CD4-positive, CD25-positive, alpha-beta regulatory T cell (primary cell): ENCODE measurements around the gene KMT2C. TPM values are rescaled to one million over a fixed set of nuclear protein-coding genes. Genes with fewer than 3 reads are reported as not detected.
A peak's percentile ranks its signal among the peaks of the same experiment; 100 is the strongest.
"Not testable (repeated sequence)": the region's sequence is repeated elsewhere in the genome, so short reads cannot be mapped to it uniquely, and the experiment has no call there.

Experiments used
- ATAC-seq, 2 donors: fragments of 150-1000 bp; cut with Tn5 transposase; one replicate each; pipeline ENCODE4 v1.10.0; 2021; ENCODE audit warnings: low read depth in 2 of 2, moderate number of reproducible peaks in 2 of 2, moderate library complexity in 1 of 2
- DNase-seq, 3 donors: peaks; one replicate each; pipeline versions ENCODE4 v3.0.0 to v3.0.0-alpha.2; 2012 to 2022; ENCODE audit warnings: mixed read lengths in 1 of 3
- H3K27ac ChIP-seq: one replicate; pipeline ENCODE4 v1.7.0; 2013; ENCODE audit warnings: mild to moderate bottlenecking, low read length; ENCODE audit not compliant: insufficient read depth, poor library complexity, severe bottlenecking
- H3K27me3 ChIP-seq: one replicate; pipeline ENCODE4 v1.7.0; 2013; ENCODE audit warnings: low read length; ENCODE audit not compliant: control insufficient read depth, insufficient read depth
- H3K36me3 ChIP-seq: one replicate; pipeline ENCODE4 v1.7.0; 2013; ENCODE audit warnings: mild to moderate bottlenecking, low read length, moderate library complexity; ENCODE audit not compliant: control insufficient read depth, insufficient read depth
- H3K4me1 ChIP-seq: 2 replicates; pipeline ENCODE4 v1.7.0; 2013; ENCODE audit warnings: mild to moderate bottlenecking, low read length; ENCODE audit not compliant: insufficient read depth, control insufficient read depth, poor library complexity, severe bottlenecking
- H3K4me3 ChIP-seq: one replicate; pipeline ENCODE4 v1.7.0; 2013; ENCODE audit warnings: low read depth, mild to moderate bottlenecking, low read length, moderate library complexity
- H3K9me3 ChIP-seq, 2 experiments: 1 replicate in 1 of 2; 2 replicates in 1 of 2; pipeline ENCODE4 v1.7.0; 2013; ENCODE audit warnings: low read length in 2 of 2, mild to moderate bottlenecking in 1 of 2, moderate library complexity in 1 of 2; ENCODE audit not compliant: control insufficient read depth in 2 of 2
- H3K27ac Mint-ChIP-seq, 3 donors: one replicate each; pipeline ENCODE4 v1.8.0; 2020 to 2022; ENCODE audit warnings: mild to moderate bottlenecking in 3 of 3, mixed read lengths in 3 of 3, moderate library complexity in 2 of 3
- H3K27me3 Mint-ChIP-seq: one replicate; pipeline ENCODE4 v1.8.0; 2022; ENCODE audit warnings: mild to moderate bottlenecking, mixed read lengths
- H3K36me3 Mint-ChIP-seq: one replicate; pipeline ENCODE4 v1.8.0; 2020; ENCODE audit warnings: mixed read lengths
- H3K4me1 Mint-ChIP-seq, 4 donors: one replicate each; pipeline ENCODE4 v1.8.0; 2020 to 2022; ENCODE audit warnings: mixed read lengths in 4 of 4, mild to moderate bottlenecking in 1 of 4
- H3K4me3 Mint-ChIP-seq, 4 donors: one replicate each; pipeline ENCODE4 v1.8.0; 2020 to 2022; ENCODE audit warnings: mild to moderate bottlenecking in 4 of 4, mixed read lengths in 4 of 4, moderate library complexity in 3 of 4
- H3K9me3 Mint-ChIP-seq, 7 donors: one replicate each; pipeline ENCODE4 v1.8.0; 2020 to 2022; ENCODE audit warnings: mixed read lengths in 7 of 7, mild to moderate bottlenecking in 3 of 7, moderate library complexity in 2 of 7
- polyA plus RNA-seq, 4 donors: library from polyadenylated mRNA; unstranded; fragments of 300-500 nt; fragmentation: Illumina TruSeq; gene quantifications; one replicate each; pipeline ENCODE4 v1.2.3, GENCODE V29; 2021
- total RNA-seq: library from RNA; stranded (reverse); gene quantifications from one replicate; pipeline ENCODE4 v1.2.3, GENCODE V29; 2022

KMT2C gene
- total and polyA plus RNA-seq, 5 donors from 2014 or later: 8.6 to 160 (median 9.5) TPM

- H3K9me3 Mint-ChIP-seq, H3K27me3 Mint-ChIP-seq, H3K4me3 Mint-ChIP-seq, H3K9me3 ChIP-seq, H3K27me3 ChIP-seq, H3K4me3 ChIP-seq, ATAC-seq, H3K27ac ChIP-seq, H3K4me1 ChIP-seq, DNase-seq, H3K27ac Mint-ChIP-seq: not testable (repeated sequence)
- Mint-ChIP-seq H3K36me3 (peaks cover 53% of the 10 kb centered on the region), H3K4me1 (peaks cover 14 to 31% (median 25%) of the 10 kb centered on the region in 4 donors)
- H3K36me3 ChIP-seq: peaks cover 10% of the 10 kb centered on the region
Observed at GRCh38 chr7:152259645-152260044, 176.2 kb downstream of the KMT2C start.

- H3K4me3 Mint-ChIP-seq, DNase-seq, H3K9me3 ChIP-seq, H3K9me3 Mint-ChIP-seq, H3K27ac ChIP-seq, H3K27me3 Mint-ChIP-seq, H3K27ac Mint-ChIP-seq, H3K4me3 ChIP-seq, H3K4me1 ChIP-seq, ATAC-seq, H3K27me3 ChIP-seq: not testable (repeated sequence)
- H3K36me3 Mint-ChIP-seq: peaks cover 44% of the 10 kb centered on the region
- H3K36me3 ChIP-seq: peaks cover 22% of the 10 kb centered on the region
- H3K4me1 Mint-ChIP-seq: peaks cover 5 to 25% (median 11%) of the 10 kb centered on the region in 4 donors
Observed at GRCh38 chr7:152247851-152248250, 188.0 kb downstream of the KMT2C start.

GRCh38 chr7:152245417-152245816, 190.4 kb downstream of the KMT2C start:
- H3K27ac ChIP-seq, H3K4me3 ChIP-seq, H3K4me1 ChIP-seq, H3K9me3 ChIP-seq, H3K36me3 ChIP-seq, H3K27me3 ChIP-seq, DNase-seq, ATAC-seq, H3K4me3 Mint-ChIP-seq, H3K9me3 Mint-ChIP-seq, H3K27me3 Mint-ChIP-seq, H3K27ac Mint-ChIP-seq: not testable (repeated sequence)
- peaks cover 10 to 26% (median 16%) of the 10 kb centered on the region in 4 donors for H3K4me1 Mint-ChIP-seq
- H3K36me3 Mint-ChIP-seq: peaks cover 34% of the 10 kb centered on the region

- not testable (repeated sequence) for H3K4me3 Mint-ChIP-seq, H3K27ac Mint-ChIP-seq, H3K9me3 ChIP-seq, H3K4me3 ChIP-seq, H3K36me3 ChIP-seq, H3K27me3 Mint-ChIP-seq, DNase-seq, H3K27me3 ChIP-seq, H3K4me1 ChIP-seq, ATAC-seq, H3K9me3 Mint-ChIP-seq, H3K27ac ChIP-seq
- peaks cover 28% of the 10 kb centered on the region for H3K36me3 Mint-ChIP-seq
- peaks cover 10 to 30% (median 16%) of the 10 kb centered on the region in 4 donors for H3K4me1 Mint-ChIP-seq
Observed at GRCh38 chr7:152243464-152243863, 192.3 kb downstream of the KMT2C start.

GRCh38 chr7:152241301-152241700, 194.5 kb downstream of the KMT2C start:
- not testable (repeated sequence) for ATAC-seq, DNase-seq, H3K27me3 Mint-ChIP-seq, H3K9me3 ChIP-seq, H3K27me3 ChIP-seq, H3K4me1 ChIP-seq, H3K36me3 ChIP-seq, H3K4me3 ChIP-seq, H3K27ac ChIP-seq, H3K9me3 Mint-ChIP-seq, H3K4me3 Mint-ChIP-seq
- Mint-ChIP-seq H3K27ac (peak overlapping the region in 1 of 3 donors; percentile 30), H3K4me1 (peaks cover 7 to 24% (median 15%) of the 10 kb centered on the region in 4 donors), H3K36me3 (peaks cover 27% of the 10 kb centered on the region)

GRCh38 chr7:152236306-152236705, 199.5 kb downstream of the KMT2C start:
- H3K27me3 Mint-ChIP-seq, DNase-seq: not testable (repeated sequence)

GRCh38 chr7:152234421-152234820, 201.4 kb downstream of the KMT2C start:
- not testable (repeated sequence) for H3K27me3 ChIP-seq, H3K4me3 Mint-ChIP-seq, H3K4me1 Mint-ChIP-seq, H3K4me1 ChIP-seq, H3K9me3 Mint-ChIP-seq, H3K4me3 ChIP-seq, H3K27ac ChIP-seq, H3K9me3 ChIP-seq, H3K27me3 Mint-ChIP-seq, ATAC-seq, DNase-seq
- H3K36me3 ChIP-seq: peaks cover 21% of the 10 kb centered on the region
- Mint-ChIP-seq H3K36me3 (peaks cover 33% of the 10 kb centered on the region), H3K27ac (peak overlapping the region in 1 of 3 donors; percentile 61)

More at GRCh38 chr7:152236306-152236705, 199.5 kb downstream of the KMT2C start:
- H3K36me3 ChIP-seq: peaks cover 16% of the 10 kb centered on the region
- peaks cover 42% of the 10 kb centered on the region for H3K36me3 Mint-ChIP-seq
- H3K9me3 Mint-ChIP-seq, H3K4me3 ChIP-seq, H3K4me3 Mint-ChIP-seq, H3K27ac Mint-ChIP-seq, H3K27me3 ChIP-seq, H3K9me3 ChIP-seq, H3K4me1 ChIP-seq, ATAC-seq, H3K27ac ChIP-seq: not testable (repeated sequence)
- peaks cover 5 to 14% (median 8%) of the 10 kb centered on the region in 4 donors for H3K4me1 Mint-ChIP-seq

- Histone ChIP-seq H3K27ac (no peak overlapping the region), H3K4me1 (no peaks in the 10 kb centered on the region), H3K4me3 (no peak overlapping the region), H3K9me3 (no peaks in the 10 kb centered on the region), H3K36me3 (peaks cover 31% of the 10 kb centered on the region), H3K27me3 (no peaks in the 10 kb centered on the region)
- DNase-seq (no peak), ATAC-seq (no peak)
- Mint-ChIP-seq H3K4me3 (no peak overlapping the region), H3K36me3 (peaks cover 40% of the 10 kb centered on the region), H3K4me1 (peaks cover 0 to 4% (median 1%) of the 10 kb centered on the region in 4 donors), H3K9me3 (no peaks in the 10 kb centered on the region), H3K27me3 (no peaks in the 10 kb centered on the region), H3K27ac (no peak overlapping the region)
Observed at GRCh38 chr7:152231089-152231488, 204.7 kb downstream of the KMT2C start.
